OCI-LY1 (cell line): ENCODE data around the gene ABCA7.

Source experiments
- H2AFZ ChIP-seq: fragments of 200-600 bp; sonication (generic), shearing (Covaris generic); 2 replicates; pipeline ENCODE4 v1.6.0; 2014; ENCODE audit warnings: antibody characterized with exemption, mild to moderate bottlenecking, low read length
- H3F3A ChIP-seq: fragments of 200-600 bp; sonication (generic), shearing (Covaris generic); 2 replicates; pipeline ENCODE4 v1.6.0; 2014; ENCODE audit warnings: mild to moderate bottlenecking, antibody characterized with exemption, low read length, moderate library complexity; ENCODE audit not compliant: insufficient read depth
- H3K27ac ChIP-seq: fragments of 200-600 bp; sonication (generic); 2 replicates; pipeline ENCODE4 v1.5.1; 2014; ENCODE audit warnings: low read length, mixed run types, mild to moderate bottlenecking, low read depth; ENCODE audit not compliant: poor library complexity, severe bottlenecking
- H3K27me3 ChIP-seq: fragments of 200-600 bp; sonication (generic); 2 replicates; pipeline ENCODE4 v1.6.0; 2014; ENCODE audit warnings: antibody characterized with exemption, mild to moderate bottlenecking, low read length, moderate library complexity; ENCODE audit not compliant: insufficient read depth
- H3K36me3 ChIP-seq: fragments of 200-600 bp; sonication (generic); 2 replicates; pipeline ENCODE4 v1.6.1; 2014; ENCODE audit warnings: mild to moderate bottlenecking, antibody characterized with exemption, low read length, moderate library complexity, mixed read lengths; ENCODE audit not compliant: insufficient read depth
- H3K4me1 ChIP-seq: fragments of 200-600 bp; sonication (generic); 2 replicates; pipeline ENCODE4 v1.5.1; 2014; ENCODE audit warnings: mild to moderate bottlenecking, low read length, moderate library complexity; ENCODE audit not compliant: insufficient read depth, severe bottlenecking
- H3K4me2 ChIP-seq: fragments of 200-600 bp; sonication (generic), shearing (Covaris generic); 2 replicates; pipeline ENCODE4 v1.6.1; 2014; ENCODE audit warnings: low read length
- H3K4me3 ChIP-seq: fragments of 200-600 bp; sonication (generic); 2 replicates; pipeline ENCODE4 v1.5.1; 2014; ENCODE audit warnings: low read length, low read depth, mild to moderate bottlenecking, mixed read lengths; ENCODE audit not compliant: poor library complexity, severe bottlenecking
- H3K79me2 ChIP-seq: fragments of 200-600 bp; shearing (Covaris generic); 2 replicates; pipeline ENCODE4 v1.6.1; 2016; ENCODE audit warnings: mixed run types, low read length, mixed read lengths; ENCODE audit not compliant: insufficient read depth
- H3K9ac ChIP-seq: fragments of 200-600 bp; sonication (generic), shearing (Covaris generic); 2 replicates; pipeline ENCODE4 v1.6.1; 2014; ENCODE audit warnings: mild to moderate bottlenecking, low read length, mixed read lengths
- H3K9me2 ChIP-seq: fragments of 200-600 bp; sonication (generic), shearing (Covaris generic); 2 replicates; pipeline ENCODE4 v1.6.1; 2014; ENCODE audit warnings: low read depth, mild to moderate bottlenecking, low read length, mixed read lengths
- H3K9me3 ChIP-seq: fragments of 200-600 bp; shearing (Covaris generic); 2 replicates; pipeline ENCODE4 v1.6.1; 2014; ENCODE audit warnings: low read length, mixed read lengths
- H4K20me1 ChIP-seq: fragments of 200-600 bp; sonication (generic), shearing (Covaris generic); 2 replicates; pipeline ENCODE4 v1.6.0; 2016; ENCODE audit warnings: mild to moderate bottlenecking, low read length; ENCODE audit not compliant: insufficient read depth
- EZH2 ChIP-seq: fragments of 200-600 bp; sonication (generic), shearing (Covaris generic); IDR thresholded peaks from 2 replicates; pipeline ENCODE4 v1.8.0; 2017; ENCODE audit warnings: borderline replicate concordance, mixed run types, mild to moderate bottlenecking, antibody characterized with exemption, low read length, moderate library complexity, mixed read lengths
- TF ChIP-seq, protein P1 (sequence below): fragments of 200-600 bp; sonication (generic), shearing (Covaris generic); IDR thresholded peaks from 2 replicates; pipeline ENCODE4 v1.5.1; 2017; ENCODE audit warnings: mild to moderate bottlenecking, antibody characterized with exemption, low read length, moderate library complexity, mixed read lengths

Gene ABCA7

DNA sequence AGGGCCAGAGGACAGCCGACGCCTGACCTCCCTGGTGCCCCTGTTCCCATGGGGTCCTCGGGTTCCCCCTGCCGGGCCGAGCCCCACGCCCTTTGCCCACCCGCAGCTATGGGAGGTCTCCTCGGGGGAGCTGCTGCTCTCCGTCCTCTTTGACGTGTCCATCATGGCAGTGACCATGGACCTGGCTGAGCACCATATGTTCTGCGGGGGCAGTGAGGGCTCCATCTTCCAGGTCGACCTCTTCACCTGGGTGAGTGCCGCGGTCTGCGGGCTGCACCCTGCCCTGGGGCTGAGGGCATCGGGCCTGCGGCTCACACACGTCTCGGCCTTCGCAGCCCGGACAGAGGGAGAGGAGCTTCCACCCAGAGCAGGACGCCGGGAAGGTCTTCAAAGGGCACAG, 49.2 kb upstream of the ABCA7 start:
- Histone ChIP-seq H3K4me1 (no peaks in the 10 kb centered on the region), H3K4me2 (no peak overlapping the region), H3K27me3 (no peaks in the 10 kb centered on the region), H2AFZ (no peak overlapping the region), H3K9me2 (no peaks in the 10 kb centered on the region), H3K36me3 (peaks cover 43% of the 10 kb centered on the region), H3K27ac (no peak overlapping the region), H3K79me2 (no peaks in the 10 kb centered on the region), H3K4me3 (no peak overlapping the region), H3F3A (no peaks in the 10 kb centered on the region), H3K9ac (no peak overlapping the region), H3K9me3 (no peaks in the 10 kb centered on the region), H4K20me1 (no peaks in the 10 kb centered on the region)
- TF ChIP-seq, protein P1, sequence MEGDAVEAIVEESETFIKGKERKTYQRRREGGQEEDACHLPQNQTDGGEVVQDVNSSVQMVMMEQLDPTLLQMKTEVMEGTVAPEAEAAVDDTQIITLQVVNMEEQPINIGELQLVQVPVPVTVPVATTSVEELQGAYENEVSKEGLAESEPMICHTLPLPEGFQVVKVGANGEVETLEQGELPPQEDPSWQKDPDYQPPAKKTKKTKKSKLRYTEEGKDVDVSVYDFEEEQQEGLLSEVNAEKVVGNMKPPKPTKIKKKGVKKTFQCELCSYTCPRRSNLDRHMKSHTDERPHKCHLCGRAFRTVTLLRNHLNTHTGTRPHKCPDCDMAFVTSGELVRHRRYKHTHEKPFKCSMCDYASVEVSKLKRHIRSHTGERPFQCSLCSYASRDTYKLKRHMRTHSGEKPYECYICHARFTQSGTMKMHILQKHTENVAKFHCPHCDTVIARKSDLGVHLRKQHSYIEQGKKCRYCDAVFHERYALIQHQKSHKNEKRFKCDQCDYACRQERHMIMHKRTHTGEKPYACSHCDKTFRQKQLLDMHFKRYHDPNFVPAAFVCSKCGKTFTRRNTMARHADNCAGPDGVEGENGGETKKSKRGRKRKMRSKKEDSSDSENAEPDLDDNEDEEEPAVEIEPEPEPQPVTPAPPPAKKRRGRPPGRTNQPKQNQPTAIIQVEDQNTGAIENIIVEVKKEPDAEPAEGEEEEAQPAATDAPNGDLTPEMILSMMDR: no peak
- TF ChIP-seq EZH2: no peak

DNA sequence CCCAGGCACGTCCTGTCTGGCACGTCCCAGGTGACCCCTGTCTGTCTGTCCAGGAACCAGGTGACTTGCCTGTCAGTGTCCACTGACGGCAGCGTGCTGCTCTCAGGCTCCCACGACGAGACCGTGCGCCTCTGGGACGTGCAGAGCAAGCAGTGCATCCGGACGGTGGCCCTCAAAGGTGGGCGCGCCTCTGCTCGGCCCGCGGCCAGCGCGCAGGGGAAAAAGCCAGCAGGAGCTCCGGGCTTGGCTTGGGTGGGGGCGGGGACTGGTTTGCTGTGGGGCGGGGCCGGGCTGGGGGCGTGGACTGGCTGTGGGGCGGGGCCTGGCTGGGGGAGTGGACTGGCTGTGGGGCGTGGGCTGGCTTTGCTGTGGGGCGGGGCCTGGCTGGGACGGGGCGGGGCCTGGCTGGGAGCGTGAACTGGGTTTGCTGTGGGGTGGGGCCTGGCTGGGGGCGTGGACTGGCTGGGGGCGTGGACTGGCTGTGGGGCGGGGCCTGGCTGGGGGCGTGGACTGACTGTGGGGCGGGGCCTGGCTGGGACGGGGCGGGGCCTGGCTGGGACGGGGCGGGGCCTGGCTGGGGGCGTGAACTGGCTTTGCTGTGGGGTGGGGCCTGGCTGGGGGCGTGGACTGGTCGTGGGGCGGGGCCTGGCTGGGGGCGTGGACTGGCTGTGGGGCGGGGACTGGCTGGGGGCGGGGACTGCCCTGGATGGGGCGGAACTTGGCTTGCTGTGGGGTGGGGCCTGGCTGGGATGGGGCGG, 48.6 kb upstream of the ABCA7 start:
- no peak overlapping the region for H3K4me2 ChIP-seq
- TF ChIP-seq, protein P1: no peak
- no peak for TF ChIP-seq EZH2
- no peaks in the 10 kb centered on the region for H4K20me1 ChIP-seq
- H3K9ac ChIP-seq: no peak overlapping the region
- H2AFZ ChIP-seq: no peak overlapping the region
- no peaks in the 10 kb centered on the region for H3F3A ChIP-seq
- H3K9me3 ChIP-seq: no peaks in the 10 kb centered on the region
- H3K4me1 ChIP-seq: no peaks in the 10 kb centered on the region
- no peak overlapping the region for H3K4me3 ChIP-seq
- no peak overlapping the region for H3K27ac ChIP-seq
- peaks cover 39% of the 10 kb centered on the region for H3K36me3 ChIP-seq
- no peaks in the 10 kb centered on the region; the same call in 1 of the 2 replicates for H3K27me3 ChIP-seq
- H3K79me2 ChIP-seq: no peaks in the 10 kb centered on the region
- H3K9me2 ChIP-seq: no peaks in the 10 kb centered on the region

DNA sequence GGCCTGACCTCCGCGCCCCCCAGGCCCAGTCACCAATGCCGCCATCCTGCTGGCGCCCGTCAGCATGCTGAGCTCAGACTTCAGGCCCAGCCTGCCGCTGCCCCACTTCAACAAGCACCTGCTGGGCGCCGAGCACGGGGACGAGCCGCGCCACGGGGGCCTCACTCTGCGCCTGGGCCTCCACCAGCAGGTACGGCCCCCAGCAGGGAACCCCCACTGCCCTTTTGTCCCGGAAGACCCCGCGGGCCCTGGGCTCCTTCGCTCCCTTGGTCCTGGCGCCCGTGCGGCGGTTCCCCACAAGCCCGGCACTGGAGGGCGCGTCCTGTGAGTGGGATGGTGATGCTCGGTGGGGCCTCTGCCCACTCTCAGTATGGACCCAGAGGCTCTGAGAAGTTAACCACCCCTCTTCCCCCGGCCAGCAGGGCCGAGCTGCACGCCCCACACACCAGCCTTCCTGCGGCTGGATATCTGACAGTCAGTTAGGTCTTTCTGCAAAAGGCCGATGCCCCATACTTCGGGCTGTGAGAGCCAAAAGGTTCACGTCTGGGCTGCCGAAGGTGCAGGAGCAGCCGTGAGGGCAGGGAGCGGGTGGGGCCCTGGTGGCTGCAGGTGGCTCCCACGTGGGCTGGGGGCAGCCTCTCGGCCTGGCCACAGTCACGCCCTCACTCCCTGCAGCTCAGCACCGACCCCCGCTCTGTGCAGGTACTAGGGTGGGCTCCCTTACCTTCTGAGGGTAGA, 47.8 kb upstream of the ABCA7 start:
- H3K9me2 ChIP-seq: no peaks in the 10 kb centered on the region
- H3K9me3 ChIP-seq: no peaks in the 10 kb centered on the region
- H3K4me2 ChIP-seq: no peak overlapping the region
- H3F3A ChIP-seq: no peaks in the 10 kb centered on the region
- H3K27ac ChIP-seq: no peak overlapping the region
- no peaks in the 10 kb centered on the region; the same call in 1 of the 2 replicates for H3K27me3 ChIP-seq
- no peak overlapping the region for H2AFZ ChIP-seq
- H3K4me3 ChIP-seq: no peak overlapping the region
- no peaks in the 10 kb centered on the region for H4K20me1 ChIP-seq
- no peaks in the 10 kb centered on the region for H3K79me2 ChIP-seq
- H3K4me1 ChIP-seq: no peaks in the 10 kb centered on the region
- TF ChIP-seq EZH2: no peak
- TF ChIP-seq, protein P1: no peak
- H3K9ac ChIP-seq: no peak overlapping the region
- peaks cover 35% of the 10 kb centered on the region for H3K36me3 ChIP-seq
